ENCODE measurements around the gene CALHM6.

GRCh38 chr6:116461331-116461931 is at the start of gene CALHM6:
- no peak for TF ChIP-seq CTCF (IDR thresholded peaks at IDR 0.05)
- no peak for TF ChIP-seq POLR2A (IDR thresholded peaks at IDR 0.05)

Data from heart left ventricle (tissue), 13 donors.